Common myeloid progenitor, CD34-positive (primary cell): ENCODE measurements around the gene FAM72B.
A peak's percentile ranks its signal among the peaks of the same experiment; 100 is the strongest.
"Not testable (repeated sequence)": the region's sequence is repeated elsewhere in the genome, so short reads cannot be mapped to it uniquely, and the experiment has no call there.

Experiments used
- CTCF ChIA-PET: fragments of 350-600 bp; sonication (Branson Sonifier 250); formaldehyde crosslinking; loops from one replicate; lab custom pipeline; 2021; ENCODE audit warnings: antibody characterized with exemption; lab: Charles Lee
- POLR2A ChIA-PET: fragments of 350-600 bp; sonication (Branson Sonifier 250); formaldehyde crosslinking; loops from one replicate; lab custom pipeline; 2021; ENCODE audit warnings: antibody characterized with exemption; lab: Charles Lee
- DNase-seq, 3 donors: peaks; one replicate each; pipeline versions ENCODE4 v3.0.0 to v3.0.0-alpha.2; 2013
- H3K27ac ChIP-seq, 2 experiments: 1 replicate in 1 of 2; 2 replicates in 1 of 2; pipeline ENCODE4 v1.7.0; 2013; ENCODE audit warnings: inconsistent platforms in 2 of 2, low read length in 2 of 2, mild to moderate bottlenecking in 2 of 2, low read depth in 1 of 2, moderate library complexity in 1 of 2; ENCODE audit not compliant: severe bottlenecking in 2 of 2, insufficient read depth in 1 of 2, poor library complexity in 1 of 2
- H3K27me3 ChIP-seq, 5 experiments: replicated peaks in 2 of 5; 1 replicate in 3 of 5; 2 replicates in 2 of 5; pipeline versions ENCODE4 v1.6.1 to v1.7.0; 2013; ENCODE audit warnings: low read length in 4 of 5, mild to moderate bottlenecking in 2 of 5, moderate library complexity in 2 of 5, inconsistent platforms in 1 of 5; ENCODE audit not compliant: insufficient read depth in 5 of 5, control insufficient read depth in 4 of 5
- H3K36me3 ChIP-seq, 4 experiments: 1 replicate in 2 of 4; 2 replicates in 2 of 4; pipeline versions ENCODE4 v1.6.1 to v1.7.0; 2013; ENCODE audit warnings: low read length in 3 of 4, control low read depth in 1 of 4, mild to moderate bottlenecking in 1 of 4; ENCODE audit not compliant: control insufficient read depth in 4 of 4, insufficient read depth in 4 of 4
- H3K4me1 ChIP-seq, 4 experiments: 1 replicate in 3 of 4; 2 replicates in 1 of 4; pipeline versions ENCODE4 v1.6.1 to v1.7.1; 2013; ENCODE audit warnings: low read length in 3 of 4, mild to moderate bottlenecking in 3 of 4, control low read depth in 1 of 4, inconsistent platforms in 1 of 4, moderate library complexity in 1 of 4; ENCODE audit not compliant: control insufficient read depth in 4 of 4, insufficient read depth in 4 of 4; ENCODE audit errors: control extremely low read depth in 1 of 4
- H3K4me3 ChIP-seq, 7 experiments: 1 replicate in 4 of 7; 2 replicates in 3 of 7; pipeline versions ENCODE4 v1.5.1 to v1.7.0; 2013; ENCODE audit warnings: mild to moderate bottlenecking in 7 of 7, low read length in 6 of 7, moderate library complexity in 6 of 7, inconsistent platforms in 2 of 7, low read depth in 2 of 7, control low read depth in 1 of 7; ENCODE audit not compliant: insufficient read depth in 4 of 7, control insufficient read depth in 1 of 7; ENCODE audit errors: extremely low read depth in 1 of 7
- H3K9me3 ChIP-seq, 5 experiments: 1 replicate in 4 of 5; 2 replicates in 1 of 5; pipeline versions ENCODE4 v1.6.1 to v1.7.1; 2013; ENCODE audit warnings: low read length in 4 of 5, mild to moderate bottlenecking in 2 of 5, inconsistent platforms in 1 of 5, low read depth in 1 of 5, moderate library complexity in 1 of 5; ENCODE audit not compliant: control insufficient read depth in 4 of 5, insufficient read depth in 2 of 5; ENCODE audit errors: control extremely low read depth in 1 of 5
- WGBS: methylation state at CpG from one replicate; pipeline ENCODE4 v1.1.5; 2013; ENCODE audit not compliant: insufficient coverage; 5-methylcytosine and 5-hydroxymethylcytosine counted together

FAM72B gene

GRCh38 chr1:121197095-121197882 lies 13.1 kb upstream of the FAM72B start:
- no CpG with 5 or more reads among the region's 7 CpGs for WGBS
- POLR2A ChIA-PET = not testable (repeated sequence)

GRCh38 chr1:121192512-121192911 lies 8.4 kb upstream of the FAM72B start:
- POLR2A ChIA-PET, H3K4me1 ChIP-seq, H3K4me3 ChIP-seq, H3K27ac ChIP-seq, H3K9me3 ChIP-seq, H3K36me3 ChIP-seq, CTCF ChIA-PET, DNase-seq, H3K27me3 ChIP-seq: not testable (repeated sequence)
- no CpG with 5 or more reads among the region's 2 CpGs for WGBS

More at GRCh38 chr1:121197095-121197882, 13.1 kb upstream of the FAM72B start:
- H3K9me3 ChIP-seq, H3K36me3 ChIP-seq, H3K4me1 ChIP-seq, DNase-seq, H3K27me3 ChIP-seq, H3K4me3 ChIP-seq, CTCF ChIA-PET, H3K27ac ChIP-seq: not testable (repeated sequence)

- POLR2A ChIA-PET = not testable (repeated sequence)
- no CpG with 5 or more reads among the region's 5 CpGs for WGBS
Measured at GRCh38 chr1:121187914-121188313, 3.8 kb upstream of the FAM72B start.

GRCh38 chr1:121186191-121186590 lies 2.1 kb upstream of the FAM72B start:
- H3K36me3 ChIP-seq, H3K4me1 ChIP-seq, H3K27ac ChIP-seq, DNase-seq, CTCF ChIA-PET, H3K27me3 ChIP-seq, H3K9me3 ChIP-seq, POLR2A ChIA-PET: not testable (repeated sequence)
- H3K4me3 ChIP-seq = peak overlapping the region in 1 of 7 experiments; percentile 19
- WGBS = no CpG with 5 or more reads among the region's 20 CpGs

More at GRCh38 chr1:121187914-121188313, 3.8 kb upstream of the FAM72B start:
- DNase-seq, H3K4me1 ChIP-seq, H3K27ac ChIP-seq, H3K4me3 ChIP-seq, H3K27me3 ChIP-seq, H3K9me3 ChIP-seq, H3K36me3 ChIP-seq, CTCF ChIA-PET: not testable (repeated sequence)

- H3K36me3 ChIP-seq, H3K4me1 ChIP-seq, H3K27me3 ChIP-seq, H3K27ac ChIP-seq, DNase-seq, CTCF ChIA-PET, POLR2A ChIA-PET, H3K9me3 ChIP-seq: not testable (repeated sequence)
- peak overlapping the region in 3 of 7 experiments; percentile 43 to 56 (median 49) for H3K4me3 ChIP-seq
- WGBS = no CpG with 5 or more reads among the region's 48 CpGs
Measured at GRCh38 chr1:121185140-121185708, 1.1 kb upstream of the FAM72B start.

- POLR2A ChIA-PET = not testable (repeated sequence)
Measured at GRCh38 chr1:121183867-121184266, 273 bp downstream of the FAM72B start.

GRCh38 chr1:121178197-121178596 lies 5.9 kb downstream of the FAM72B start:
- CTCF ChIA-PET, H3K27me3 ChIP-seq: not testable (repeated sequence)

More at GRCh38 chr1:121183867-121184266, 273 bp downstream of the FAM72B start:
- H3K27ac ChIP-seq, H3K27me3 ChIP-seq, H3K36me3 ChIP-seq, H3K9me3 ChIP-seq, H3K4me1 ChIP-seq, CTCF ChIA-PET: not testable (repeated sequence)
- DNase-seq = peak in 1 of 3 donors; percentile 3
- peak overlapping the region; percentile 38 to 69 (median 57) for H3K4me3 ChIP-seq
- WGBS = no CpG with 5 or more reads among the region's 31 CpGs

More at GRCh38 chr1:121178197-121178596, 5.9 kb downstream of the FAM72B start:
- H3K36me3 ChIP-seq, H3K4me1 ChIP-seq, H3K9me3 ChIP-seq, H3K27ac ChIP-seq, DNase-seq, POLR2A ChIA-PET, H3K4me3 ChIP-seq: not testable (repeated sequence)
